Measurements from ENCODE around the gene DTNBP1.

DNA sequence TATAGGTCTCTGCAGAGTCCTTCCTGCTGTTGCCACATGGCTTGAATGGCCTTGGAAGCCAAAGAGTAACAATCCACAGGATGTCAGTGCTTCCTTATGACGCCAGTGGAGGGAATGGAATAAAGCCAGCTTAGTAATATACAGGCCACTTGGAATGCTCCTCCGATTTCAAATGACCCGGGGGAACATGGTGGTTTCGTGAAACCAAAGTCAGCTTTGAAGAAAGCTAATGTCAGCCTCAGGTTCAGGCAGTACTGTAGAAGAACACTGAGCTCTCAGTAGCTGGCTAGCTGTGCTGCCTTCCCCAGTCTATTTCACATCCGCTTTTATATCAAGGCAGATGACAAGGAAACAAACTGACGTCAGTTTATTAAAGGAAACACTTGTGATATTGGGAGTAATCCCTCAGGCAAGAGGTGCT, 189.1 kb downstream of the DTNBP1 start:
- TF ChIP-seq, protein P1, sequence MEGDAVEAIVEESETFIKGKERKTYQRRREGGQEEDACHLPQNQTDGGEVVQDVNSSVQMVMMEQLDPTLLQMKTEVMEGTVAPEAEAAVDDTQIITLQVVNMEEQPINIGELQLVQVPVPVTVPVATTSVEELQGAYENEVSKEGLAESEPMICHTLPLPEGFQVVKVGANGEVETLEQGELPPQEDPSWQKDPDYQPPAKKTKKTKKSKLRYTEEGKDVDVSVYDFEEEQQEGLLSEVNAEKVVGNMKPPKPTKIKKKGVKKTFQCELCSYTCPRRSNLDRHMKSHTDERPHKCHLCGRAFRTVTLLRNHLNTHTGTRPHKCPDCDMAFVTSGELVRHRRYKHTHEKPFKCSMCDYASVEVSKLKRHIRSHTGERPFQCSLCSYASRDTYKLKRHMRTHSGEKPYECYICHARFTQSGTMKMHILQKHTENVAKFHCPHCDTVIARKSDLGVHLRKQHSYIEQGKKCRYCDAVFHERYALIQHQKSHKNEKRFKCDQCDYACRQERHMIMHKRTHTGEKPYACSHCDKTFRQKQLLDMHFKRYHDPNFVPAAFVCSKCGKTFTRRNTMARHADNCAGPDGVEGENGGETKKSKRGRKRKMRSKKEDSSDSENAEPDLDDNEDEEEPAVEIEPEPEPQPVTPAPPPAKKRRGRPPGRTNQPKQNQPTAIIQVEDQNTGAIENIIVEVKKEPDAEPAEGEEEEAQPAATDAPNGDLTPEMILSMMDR (IDR thresholded peaks at IDR 0.05; ENCODE audit: low read depth, low read length, missing input control) = no peak
- TF ChIP-seq, protein P2, sequence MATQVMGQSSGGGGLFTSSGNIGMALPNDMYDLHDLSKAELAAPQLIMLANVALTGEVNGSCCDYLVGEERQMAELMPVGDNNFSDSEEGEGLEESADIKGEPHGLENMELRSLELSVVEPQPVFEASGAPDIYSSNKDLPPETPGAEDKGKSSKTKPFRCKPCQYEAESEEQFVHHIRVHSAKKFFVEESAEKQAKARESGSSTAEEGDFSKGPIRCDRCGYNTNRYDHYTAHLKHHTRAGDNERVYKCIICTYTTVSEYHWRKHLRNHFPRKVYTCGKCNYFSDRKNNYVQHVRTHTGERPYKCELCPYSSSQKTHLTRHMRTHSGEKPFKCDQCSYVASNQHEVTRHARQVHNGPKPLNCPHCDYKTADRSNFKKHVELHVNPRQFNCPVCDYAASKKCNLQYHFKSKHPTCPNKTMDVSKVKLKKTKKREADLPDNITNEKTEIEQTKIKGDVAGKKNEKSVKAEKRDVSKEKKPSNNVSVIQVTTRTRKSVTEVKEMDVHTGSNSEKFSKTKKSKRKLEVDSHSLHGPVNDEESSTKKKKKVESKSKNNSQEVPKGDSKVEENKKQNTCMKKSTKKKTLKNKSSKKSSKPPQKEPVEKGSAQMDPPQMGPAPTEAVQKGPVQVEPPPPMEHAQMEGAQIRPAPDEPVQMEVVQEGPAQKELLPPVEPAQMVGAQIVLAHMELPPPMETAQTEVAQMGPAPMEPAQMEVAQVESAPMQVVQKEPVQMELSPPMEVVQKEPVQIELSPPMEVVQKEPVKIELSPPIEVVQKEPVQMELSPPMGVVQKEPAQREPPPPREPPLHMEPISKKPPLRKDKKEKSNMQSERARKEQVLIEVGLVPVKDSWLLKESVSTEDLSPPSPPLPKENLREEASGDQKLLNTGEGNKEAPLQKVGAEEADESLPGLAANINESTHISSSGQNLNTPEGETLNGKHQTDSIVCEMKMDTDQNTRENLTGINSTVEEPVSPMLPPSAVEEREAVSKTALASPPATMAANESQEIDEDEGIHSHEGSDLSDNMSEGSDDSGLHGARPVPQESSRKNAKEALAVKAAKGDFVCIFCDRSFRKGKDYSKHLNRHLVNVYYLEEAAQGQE (IDR thresholded peaks at IDR 0.05) = no peak
- no peak for TF ChIP-seq FOXA1 (IDR thresholded peaks at IDR 0.05)
- peak; percentile 9 for TF ChIP-seq SP1 (IDR thresholded peaks at IDR 0.05)
- TF ChIP-seq RAD21 (IDR thresholded peaks at IDR 0.05) = no peak
- TF ChIP-seq, protein P3, sequence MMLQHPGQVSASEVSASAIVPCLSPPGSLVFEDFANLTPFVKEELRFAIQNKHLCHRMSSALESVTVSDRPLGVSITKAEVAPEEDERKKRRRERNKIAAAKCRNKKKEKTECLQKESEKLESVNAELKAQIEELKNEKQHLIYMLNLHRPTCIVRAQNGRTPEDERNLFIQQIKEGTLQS (IDR thresholded peaks at IDR 0.05) = no peak
- TF ChIP-seq EGR1 (IDR thresholded peaks at IDR 0.05; ENCODE audit: low read depth in 2 of 2) = no peak

All from liver (tissue), 3 donors.